ELR (cell line): Measurements from ENCODE around the gene NXF2B.
"Not testable (repeated sequence)": the region's sequence is repeated elsewhere in the genome, so short reads cannot be mapped to it uniquely, and the experiment has no call there.

ENCODE experiments used
- DNase-seq: peaks from one replicate; pipeline ENCODE4 v3.0.0-alpha.2; 2015; ENCODE audit warnings: low read depth

The NXF2B gene

GRCh38 chrX:102439908-102440307 is at the start of gene NXF2B:
Gene NXF2B, minus strand, starts transcription at chrX:102440008. Its CDS starts 59,972 bp downstream, at chrX:102380036.
- DNase-seq = not testable (repeated sequence)

- DNase-seq = not testable (repeated sequence)
Measured at GRCh38 chrX:102478765-102479164, 39.0 kb upstream of the NXF2B start.

GRCh38 chrX:102471762-102472220 is 32.0 kb upstream of the NXF2B start, which contains the start of gene TCP11X2:
Gene TCP11X2, minus strand, starts transcription at chrX:102471812.
- DNase-seq = not testable (repeated sequence)

GRCh38 chrX:102470215-102470614 is 30.4 kb upstream of the NXF2B start:
- DNase-seq = not testable (repeated sequence)

GRCh38 chrX:102458615-102459014 is 18.8 kb upstream of the NXF2B start:
- DNase-seq = not testable (repeated sequence)

GRCh38 chrX:102414493-102414892 is 25.3 kb downstream of the NXF2B start:
- not testable (repeated sequence) for DNase-seq

GRCh38 chrX:102345916-102346315 is 93.9 kb downstream of the NXF2B start:
- DNase-seq = peak; percentile 59

GRCh38 chrX:102341867-102342266 is 97.9 kb downstream of the NXF2B start:
- DNase-seq = peak; percentile 8

- peak; percentile 1 for DNase-seq
Measured at GRCh38 chrX:102339312-102340298, 100.2 kb downstream of the NXF2B start.

- no peak for DNase-seq
Measured at GRCh38 chrX:102338162-102338561, 101.6 kb downstream of the NXF2B start.
